Measurements from ENCODE around the gene ANXA6. TPM values are rescaled to one million over a fixed set of nuclear protein-coding genes. Genes with fewer than 3 reads are reported as not detected.

ANXA6 gene
- total and polyA plus RNA-seq, 2 donors (not counting 1 experiment from before 2014, with no cell fraction given): 136 to 300 TPM

DNA sequence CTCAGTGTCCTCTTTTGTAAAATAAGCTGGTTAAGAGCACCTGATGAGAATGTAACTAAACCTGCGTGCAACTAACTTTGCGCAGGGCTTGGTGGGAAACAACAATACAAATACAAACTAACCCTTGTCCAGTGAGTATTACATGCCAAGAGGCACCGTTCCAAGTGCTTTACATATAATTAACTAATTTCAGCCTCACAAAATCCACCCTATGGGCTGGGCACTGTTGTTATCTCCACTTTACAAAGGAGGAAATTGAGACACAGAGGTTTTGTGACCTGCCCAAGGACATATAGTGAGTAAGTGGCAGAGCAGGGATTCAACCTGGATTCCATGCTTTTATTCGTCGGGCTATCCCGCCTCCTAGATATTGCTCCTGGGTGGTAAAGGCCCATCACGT lies 50.5 kb downstream of the ANXA6 start:
- H3K27ac Mint-ChIP-seq: no peak overlapping the region
- H3K9me3 ChIP-seq (ENCODE audit: control extremely low read depth in 1 of 3, control insufficient read depth in 2 of 3, insufficient read depth in 1 of 3, low read length in 2 of 3): no peaks in the 10 kb centered on the region
- H3K4me1 ChIP-seq (ENCODE audit: control insufficient read depth in 2 of 2, insufficient read depth in 2 of 2, low read length in 2 of 2): peaks cover 4 to 20% of the 10 kb centered on the region in 2 donors
- H3K27me3 ChIP-seq (replicated peaks in 1 of 4; ENCODE audit: control extremely low read depth in 1 of 4, control insufficient read depth in 3 of 4, insufficient read depth in 4 of 4, low read length in 3 of 4): no peaks in the 10 kb centered on the region
- H3K9ac ChIP-seq (ENCODE audit: low read length): no peak overlapping the region
- ATAC-seq (ENCODE audit: low read depth) (no peak), DNase-seq (no peak)
- H3K4me3 Mint-ChIP-seq: no peak overlapping the region
- H3K36me3 ChIP-seq (replicated peaks in 1 of 2; ENCODE audit: control extremely low read depth in 1 of 2, control insufficient read depth in 1 of 2, extremely low read depth in 1 of 2, insufficient read depth in 2 of 2, low read length in 1 of 2): peaks cover 10 to 96% of the 10 kb centered on the region in 2 experiments
- 100% methylated on average over 1 of the region's 7 CpGs for WGBS (ENCODE audit: insufficient coverage)
- ChIA-PET POLR2A (no interaction called here), CTCF (interaction anchor here (1.4 to 48.0 kb wide), 6 partner anchors 8 to 57 kb away, joined by 3 to 1701 read pairs (median 14); partner anchors contain the start of gene ANXA6)
- H3K4me2 ChIP-seq (replicated peaks; ENCODE audit: low read depth, low read length, poor library complexity, severe bottlenecking): no peak overlapping the region
- no peaks in the 10 kb centered on the region for H3K27me3 Mint-ChIP-seq
- peaks cover 23% of the 10 kb centered on the region for H3K4me1 Mint-ChIP-seq
- no peak for TF ChIP-seq EZH2 (IDR thresholded peaks at IDR 0.05; ENCODE audit: borderline replicate concordance, insufficient read depth, low read depth, low read length, poor library complexity, severe bottlenecking)
- TF ChIP-seq, protein P1, sequence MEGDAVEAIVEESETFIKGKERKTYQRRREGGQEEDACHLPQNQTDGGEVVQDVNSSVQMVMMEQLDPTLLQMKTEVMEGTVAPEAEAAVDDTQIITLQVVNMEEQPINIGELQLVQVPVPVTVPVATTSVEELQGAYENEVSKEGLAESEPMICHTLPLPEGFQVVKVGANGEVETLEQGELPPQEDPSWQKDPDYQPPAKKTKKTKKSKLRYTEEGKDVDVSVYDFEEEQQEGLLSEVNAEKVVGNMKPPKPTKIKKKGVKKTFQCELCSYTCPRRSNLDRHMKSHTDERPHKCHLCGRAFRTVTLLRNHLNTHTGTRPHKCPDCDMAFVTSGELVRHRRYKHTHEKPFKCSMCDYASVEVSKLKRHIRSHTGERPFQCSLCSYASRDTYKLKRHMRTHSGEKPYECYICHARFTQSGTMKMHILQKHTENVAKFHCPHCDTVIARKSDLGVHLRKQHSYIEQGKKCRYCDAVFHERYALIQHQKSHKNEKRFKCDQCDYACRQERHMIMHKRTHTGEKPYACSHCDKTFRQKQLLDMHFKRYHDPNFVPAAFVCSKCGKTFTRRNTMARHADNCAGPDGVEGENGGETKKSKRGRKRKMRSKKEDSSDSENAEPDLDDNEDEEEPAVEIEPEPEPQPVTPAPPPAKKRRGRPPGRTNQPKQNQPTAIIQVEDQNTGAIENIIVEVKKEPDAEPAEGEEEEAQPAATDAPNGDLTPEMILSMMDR (IDR thresholded peaks at IDR 0.05): no peak
- H4K20me1 ChIP-seq (ENCODE audit: control insufficient read depth, insufficient read depth, low read length, poor library complexity, severe bottlenecking): peaks cover 48% of the 10 kb centered on the region
- peaks cover 16% of the 10 kb centered on the region for H3K79me2 ChIP-seq (ENCODE audit: control insufficient read depth, insufficient read depth, low read length)
- H3K9me3 Mint-ChIP-seq (ENCODE audit: insufficient read depth): no peaks in the 10 kb centered on the region
- H3K27ac ChIP-seq (ENCODE audit: low read length in 2 of 2): no peak overlapping the region
- H3K4me3 ChIP-seq (ENCODE audit: control extremely low read depth in 1 of 5, extremely low read depth in 1 of 5, insufficient read depth in 1 of 5, low read depth in 2 of 5, low read length in 4 of 5): no peak overlapping the region
- no peak overlapping the region for H2AFZ ChIP-seq (ENCODE audit: insufficient read depth, low read depth, low read length, poor library complexity, severe bottlenecking)
- intact Hi-C loops (cut with micrococcal nuclease): no loop called here

DNA sequence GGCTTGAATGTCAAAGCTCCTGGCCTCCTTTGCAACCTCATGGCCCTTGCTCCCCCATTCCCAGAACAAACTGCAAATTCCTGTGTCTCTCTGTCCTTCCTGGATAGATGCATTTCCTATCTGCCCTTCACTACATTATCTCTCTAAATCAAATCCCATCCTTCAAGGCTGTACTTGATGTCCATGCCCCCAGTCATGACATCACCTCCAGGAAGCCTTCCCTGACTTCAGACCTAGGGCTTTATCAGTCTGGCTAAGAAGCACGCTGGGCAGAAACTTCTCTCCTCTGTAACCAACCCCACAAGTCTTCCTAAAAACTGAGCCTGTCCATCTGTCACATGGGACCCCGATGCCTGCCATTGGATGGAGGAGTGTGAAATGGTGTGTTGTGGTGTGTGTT lies 51.1 kb downstream of the ANXA6 start:
- no peak overlapping the region for H3K4me3 ChIP-seq (ENCODE audit: control extremely low read depth in 1 of 5, extremely low read depth in 1 of 5, insufficient read depth in 1 of 5, low read depth in 2 of 5, low read length in 4 of 5)
- H3K27me3 ChIP-seq (replicated peaks in 1 of 4; ENCODE audit: control extremely low read depth in 1 of 4, control insufficient read depth in 3 of 4, insufficient read depth in 4 of 4, low read length in 3 of 4): no peaks in the 10 kb centered on the region
- Mint-ChIP-seq H3K4me1 (peaks cover 27% of the 10 kb centered on the region), H3K4me3 (no peak overlapping the region), H3K27ac (peak overlapping the region; percentile 34), H3K9me3 (ENCODE audit: insufficient read depth) (no peaks in the 10 kb centered on the region), H3K27me3 (no peaks in the 10 kb centered on the region)
- peaks cover 43% of the 10 kb centered on the region for H4K20me1 ChIP-seq (ENCODE audit: control insufficient read depth, insufficient read depth, low read length, poor library complexity, severe bottlenecking)
- H3K4me1 ChIP-seq (ENCODE audit: control insufficient read depth in 2 of 2, insufficient read depth in 2 of 2, low read length in 2 of 2): peaks cover 4 to 20% of the 10 kb centered on the region in 2 donors
- no peak overlapping the region for H3K9ac ChIP-seq (ENCODE audit: low read length)
- H3K36me3 ChIP-seq (replicated peaks in 1 of 2; ENCODE audit: control extremely low read depth in 1 of 2, control insufficient read depth in 1 of 2, extremely low read depth in 1 of 2, insufficient read depth in 2 of 2, low read length in 1 of 2): peaks cover 10 to 97% of the 10 kb centered on the region in 2 experiments
- POLR2A ChIA-PET: no interaction called here
- WGBS (ENCODE audit: insufficient coverage): no CpG with 5 or more reads among the region's 2 CpGs
- DNase-seq (no peak), ATAC-seq (ENCODE audit: low read depth) (no peak)
- H2AFZ ChIP-seq (ENCODE audit: insufficient read depth, low read depth, low read length, poor library complexity, severe bottlenecking): no peak overlapping the region
- no peak overlapping the region for H3K4me2 ChIP-seq (replicated peaks; ENCODE audit: low read depth, low read length, poor library complexity, severe bottlenecking)
- CTCF ChIA-PET: interaction anchor here (1.2 to 48.0 kb wide), 5 partner anchors 9 to 56 kb away, joined by 3 to 1701 read pairs (median 21); partner anchors contain the start of gene ANXA6
- TF ChIP-seq, protein P1 (IDR thresholded peaks at IDR 0.05): no peak
- TF ChIP-seq EZH2 (IDR thresholded peaks at IDR 0.05; ENCODE audit: borderline replicate concordance, insufficient read depth, low read depth, low read length, poor library complexity, severe bottlenecking): no peak
- intact Hi-C loops (cut with micrococcal nuclease): no loop called here
- no peak overlapping the region for H3K27ac ChIP-seq (ENCODE audit: low read length in 2 of 2)
- H3K9me3 ChIP-seq (ENCODE audit: control extremely low read depth in 1 of 3, control insufficient read depth in 2 of 3, insufficient read depth in 1 of 3, low read length in 2 of 3): no peaks in the 10 kb centered on the region
- H3K79me2 ChIP-seq (ENCODE audit: control insufficient read depth, insufficient read depth, low read length): peaks cover 16% of the 10 kb centered on the region

Data from B cell (primary cell).